ENCODE results near the gene TP53I11.

DNA sequence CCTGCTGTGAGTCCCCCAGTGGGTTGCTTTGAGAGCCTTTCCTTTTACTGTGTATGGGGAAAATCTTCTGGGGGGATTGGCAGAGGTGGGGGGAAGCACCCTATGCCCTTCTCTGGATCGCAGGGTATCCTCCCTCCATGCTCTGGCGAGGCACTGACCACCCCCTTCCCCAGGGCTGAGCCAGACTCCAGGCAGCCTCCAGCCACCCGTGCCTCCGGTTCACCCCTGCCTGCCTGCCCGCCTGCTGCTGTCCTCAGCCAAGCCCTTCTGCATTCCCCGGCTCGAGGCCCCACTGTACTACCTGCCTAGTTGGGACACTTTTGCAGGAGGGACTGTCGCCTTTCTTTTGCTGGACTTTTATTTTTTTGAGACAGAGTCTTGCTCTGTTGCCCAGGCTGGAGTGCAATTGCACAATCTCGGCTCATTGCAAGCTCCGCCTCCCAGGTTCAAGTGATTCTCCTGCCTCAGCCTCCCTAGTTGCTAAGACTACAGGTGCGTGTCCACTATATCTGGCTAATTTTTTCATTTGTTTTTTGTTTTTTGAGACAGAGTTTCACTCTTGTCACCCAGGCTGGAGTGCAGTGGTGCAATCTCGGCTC is 23.8 kb upstream of the TP53I11 start:
- no peak for TF ChIP-seq ISL1 (CRISPR knock-in tag; IDR thresholded peaks at IDR 0.05)
- TF ChIP-seq TSHZ2 (CRISPR knock-in tag; IDR thresholded peaks at IDR 0.05) = no peak
- TF ChIP-seq BACH2 (CRISPR knock-in tag; IDR thresholded peaks at IDR 0.05; ENCODE audit: borderline replicate concordance) = no peak
- no peak for TF ChIP-seq ARNTL (CRISPR knock-in tag; IDR thresholded peaks at IDR 0.05; ENCODE audit: borderline replicate concordance, low read depth)
- no peak for TF ChIP-seq ZNF8 (CRISPR knock-in tag; IDR thresholded peaks at IDR 0.05)
- TF ChIP-seq ZFP30 (CRISPR knock-in tag; IDR thresholded peaks at IDR 0.05) = no peak
- TF ChIP-seq, protein P1, sequence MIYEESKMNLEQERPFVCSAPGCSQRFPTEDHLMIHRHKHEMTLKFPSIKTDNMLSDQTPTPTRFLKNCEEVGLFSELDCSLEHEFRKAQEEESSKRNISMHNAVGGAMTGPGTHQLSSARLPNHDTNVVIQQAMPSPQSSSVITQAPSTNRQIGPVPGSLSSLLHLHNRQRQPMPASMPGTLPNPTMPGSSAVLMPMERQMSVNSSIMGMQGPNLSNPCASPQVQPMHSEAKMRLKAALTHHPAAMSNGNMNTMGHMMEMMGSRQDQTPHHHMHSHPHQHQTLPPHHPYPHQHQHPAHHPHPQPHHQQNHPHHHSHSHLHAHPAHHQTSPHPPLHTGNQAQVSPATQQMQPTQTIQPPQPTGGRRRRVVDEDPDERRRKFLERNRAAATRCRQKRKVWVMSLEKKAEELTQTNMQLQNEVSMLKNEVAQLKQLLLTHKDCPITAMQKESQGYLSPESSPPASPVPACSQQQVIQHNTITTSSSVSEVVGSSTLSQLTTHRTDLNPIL (CRISPR knock-in tag; IDR thresholded peaks at IDR 0.05; ENCODE audit: low read depth) = no peak
- no peak for TF ChIP-seq POU6F1 (CRISPR knock-in tag; IDR thresholded peaks at IDR 0.05; ENCODE audit: borderline replicate concordance, low read depth)
